GM21381 (cell line): ENCODE measurements around the gene SGCA.

Experiments
- ATAC-seq: cut with Tn5 transposase; IDR thresholded peaks from one replicate; pipeline ENCODE4 v1.9.1; 2021; ENCODE audit warnings: mild to moderate bottlenecking, moderate library complexity; ENCODE audit not compliant: unreplicated experiment

The SGCA gene

GRCh38 chr17:50192144-50192617, 26.4 kb downstream of the SGCA start:
- no peak for ATAC-seq

- ATAC-seq: no peak
These were observed 26.9 kb downstream of the SGCA start for GRCh38 chr17:50192618-50193291.

- ATAC-seq: no peak
These were observed 28.5 kb downstream of the SGCA start for GRCh38 chr17:50194140-50194933.

GRCh38 chr17:50194934-50195865, 29.4 kb downstream of the SGCA start:
- ATAC-seq: no peak

- ATAC-seq: no peak
These were observed 30.2 kb downstream of the SGCA start for GRCh38 chr17:50196036-50196435.

- no peak for ATAC-seq
These were observed 31.0 kb downstream of the SGCA start for GRCh38 chr17:50196826-50197225.

- no peak for ATAC-seq
These were observed 32.3 kb downstream of the SGCA start for GRCh38 chr17:50198026-50198669.

GRCh38 chr17:50199211-50199802, 33.5 kb downstream of the SGCA start:
- ATAC-seq: no peak

- ATAC-seq: no peak
These were observed 34.1 kb downstream of the SGCA start for GRCh38 chr17:50199803-50200456.

GRCh38 chr17:50200457-50201275, 34.9 kb downstream of the SGCA start:
- ATAC-seq: no peak

GRCh38 chr17:50201276-50201854, 35.6 kb downstream of the SGCA start, which contains the start of gene COL1A1:
TSS of gene COL1A1 (minus strand) at chr17:50201631. CDS start at chr17:50201513, 118 bp downstream.
- ATAC-seq: no peak

- no peak for ATAC-seq
These were observed 37.3 kb downstream of the SGCA start for GRCh38 chr17:50203086-50203485.

- ATAC-seq: no peak
These were observed 38.0 kb downstream of the SGCA start for GRCh38 chr17:50203604-50204345.

GRCh38 chr17:50204431-50204830, 38.6 kb downstream of the SGCA start:
- no peak for ATAC-seq

- no peak for ATAC-seq
These were observed 39.5 kb downstream of the SGCA start for GRCh38 chr17:50205111-50205962.

GRCh38 chr17:50205963-50206505, 40.2 kb downstream of the SGCA start:
- no peak for ATAC-seq
